Upper lobe of right lung (tissue), 1 donor: ENCODE data around the gene FAM110D. TPM values are rescaled to one million over a fixed set of nuclear protein-coding genes. Genes with fewer than 3 reads are reported as not detected.

Source experiments
- ATAC-seq: fragments of 200-7000 bp; cut with Tn5 transposase; one replicate; pipeline ENCODE4 v1.9.1; 2020; ENCODE audit warnings: mild to moderate bottlenecking, moderate library complexity
- DNase-seq: peaks from one replicate; pipeline ENCODE4 v3.0.0-alpha.2; 2020
- H3K27ac ChIP-seq: fragments of 200-600 bp; one replicate; pipeline ENCODE4 v1.8.0; 2022
- H3K27me3 ChIP-seq: fragments of 200-600 bp; one replicate; pipeline ENCODE4 v1.8.0; 2022; ENCODE audit warnings: mild to moderate bottlenecking
- H3K36me3 ChIP-seq: fragments of 200-600 bp; one replicate; pipeline ENCODE4 v1.8.0; 2022
- H3K4me1 ChIP-seq: fragments of 200-600 bp; one replicate; pipeline ENCODE4 v1.8.0; 2022
- H3K4me3 ChIP-seq: fragments of 200-600 bp; one replicate; pipeline ENCODE4 v1.8.0; 2022; ENCODE audit warnings: mild to moderate bottlenecking
- H3K9me3 ChIP-seq: fragments of 200-600 bp; one replicate; pipeline ENCODE4 v1.8.0; 2022
- intact Hi-C: fragments of 100-400 bp; cut with DNase I; formaldehyde crosslinking; loops from one replicate; pipeline ENCODE4 v1.11.0; 2022
- total RNA-seq: library from RNA; stranded (reverse); fragmentation: NEBNext Ultra II Directional; extraction: Animal tissue kit (Norgen Biotek cat#: 25700); gene quantifications from one replicate; pipeline ENCODE4 v1.2.1, GENCODE V29; 2021
- TF ChIP-seq, protein P1 (sequence below): fragments of 200-600 bp; IDR thresholded peaks from one replicate; pipeline ENCODE4 v1.8.0; 2022; ENCODE audit warnings: antibody characterized with exemption
- donor health status: DM: no; HTN: yes; CAD: no; lungs with severe emphysema.

The FAM110D gene
- total RNA-seq, 1 donor from 2014 or later: 6.9 TPM

GRCh38 chr1:26145960-26146294, 13.0 kb upstream of the FAM110D start:
- TF ChIP-seq, protein P1, sequence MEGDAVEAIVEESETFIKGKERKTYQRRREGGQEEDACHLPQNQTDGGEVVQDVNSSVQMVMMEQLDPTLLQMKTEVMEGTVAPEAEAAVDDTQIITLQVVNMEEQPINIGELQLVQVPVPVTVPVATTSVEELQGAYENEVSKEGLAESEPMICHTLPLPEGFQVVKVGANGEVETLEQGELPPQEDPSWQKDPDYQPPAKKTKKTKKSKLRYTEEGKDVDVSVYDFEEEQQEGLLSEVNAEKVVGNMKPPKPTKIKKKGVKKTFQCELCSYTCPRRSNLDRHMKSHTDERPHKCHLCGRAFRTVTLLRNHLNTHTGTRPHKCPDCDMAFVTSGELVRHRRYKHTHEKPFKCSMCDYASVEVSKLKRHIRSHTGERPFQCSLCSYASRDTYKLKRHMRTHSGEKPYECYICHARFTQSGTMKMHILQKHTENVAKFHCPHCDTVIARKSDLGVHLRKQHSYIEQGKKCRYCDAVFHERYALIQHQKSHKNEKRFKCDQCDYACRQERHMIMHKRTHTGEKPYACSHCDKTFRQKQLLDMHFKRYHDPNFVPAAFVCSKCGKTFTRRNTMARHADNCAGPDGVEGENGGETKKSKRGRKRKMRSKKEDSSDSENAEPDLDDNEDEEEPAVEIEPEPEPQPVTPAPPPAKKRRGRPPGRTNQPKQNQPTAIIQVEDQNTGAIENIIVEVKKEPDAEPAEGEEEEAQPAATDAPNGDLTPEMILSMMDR: no peak
- no peaks in the 10 kb centered on the region for H3K36me3 ChIP-seq
- H3K4me1 ChIP-seq: peaks cover 7% of the 10 kb centered on the region
- DNase-seq (no peak), ATAC-seq (no peak)
- intact Hi-C loops: loop anchor here (5.0 kb wide), 1 partner anchor 39 kb away; no protein-coding TSS in a partner anchor
- no peaks in the 10 kb centered on the region for H3K9me3 ChIP-seq
- H3K27ac ChIP-seq: no peak overlapping the region
- H3K27me3 ChIP-seq: no peaks in the 10 kb centered on the region
- H3K4me3 ChIP-seq: no peak overlapping the region

- no peaks in the 10 kb centered on the region for H3K36me3 ChIP-seq
- DNase-seq: no peak
- H3K4me3 ChIP-seq: no peak overlapping the region
- H3K4me1 ChIP-seq: peaks cover 7% of the 10 kb centered on the region
- no peaks in the 10 kb centered on the region for H3K27me3 ChIP-seq
- intact Hi-C loops: loop anchor here (5.0 kb wide), 1 partner anchor 42 kb away; no protein-coding TSS in a partner anchor
- no peak for ATAC-seq
- H3K9me3 ChIP-seq: no peaks in the 10 kb centered on the region
- no peak overlapping the region for H3K27ac ChIP-seq
- TF ChIP-seq, protein P1: no peak
Measured at GRCh38 chr1:26148887-26149286, 10.0 kb upstream of the FAM110D start.

DNA sequence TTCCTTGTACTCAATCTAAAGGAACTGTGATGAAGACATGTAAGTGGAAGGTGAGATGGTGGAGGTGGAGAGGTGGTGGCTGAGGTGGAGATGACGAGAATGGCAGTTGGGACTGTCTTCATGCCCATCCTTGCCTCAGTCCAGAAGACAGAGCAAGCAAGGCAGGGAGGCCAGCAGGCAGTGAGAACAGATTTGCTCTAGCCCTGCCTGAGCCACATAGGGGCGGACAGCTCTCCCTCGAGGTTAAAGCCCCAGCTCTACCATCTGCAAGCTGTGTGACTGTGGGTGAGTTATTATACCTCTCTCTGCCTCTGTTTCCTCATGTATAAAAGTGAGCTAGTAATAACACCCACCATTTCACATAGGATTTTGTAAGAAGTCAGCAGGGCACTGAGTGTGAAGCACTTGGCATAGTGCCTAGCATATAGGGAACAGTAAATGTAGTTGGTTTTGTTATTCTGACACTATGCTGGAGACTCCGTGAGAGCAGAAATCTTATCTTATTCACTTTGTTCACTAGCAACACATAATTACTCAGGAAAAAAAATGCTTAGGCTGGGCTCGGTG, 4.8 kb upstream of the FAM110D start:
- intact Hi-C loops: no loop called here
- H3K27me3 ChIP-seq: peaks cover 11% of the 10 kb centered on the region
- peak; percentile 20 for ATAC-seq

GRCh38 chr1:26154750-26155149, 4.1 kb upstream of the FAM110D start:
- peak; percentile 29 for ATAC-seq

More for the DNA sequence above, 4.8 kb upstream of the FAM110D start:
- Histone ChIP-seq H3K4me1 (no peaks in the 10 kb centered on the region), H3K27ac (no peak overlapping the region), H3K36me3 (no peaks in the 10 kb centered on the region), H3K4me3 (no peak overlapping the region), H3K9me3 (no peaks in the 10 kb centered on the region)
- TF ChIP-seq, protein P1: no peak
- DNase-seq: no peak

GRCh38 chr1:26155370-26156284, 3.3 kb upstream of the FAM110D start:
- H3K27me3 ChIP-seq: peaks cover 12% of the 10 kb centered on the region
- intact Hi-C loops: no loop called here

More at GRCh38 chr1:26154750-26155149, 4.1 kb upstream of the FAM110D start:
- peaks cover 11% of the 10 kb centered on the region for H3K27me3 ChIP-seq
- H3K36me3 ChIP-seq: no peaks in the 10 kb centered on the region
- H3K27ac ChIP-seq: no peak overlapping the region
- no peaks in the 10 kb centered on the region for H3K4me1 ChIP-seq
- TF ChIP-seq, protein P1: no peak
- no peak overlapping the region for H3K4me3 ChIP-seq
- H3K9me3 ChIP-seq: no peaks in the 10 kb centered on the region
- intact Hi-C loops: no loop called here
- DNase-seq: no peak

More at GRCh38 chr1:26155370-26156284, 3.3 kb upstream of the FAM110D start:
- Histone ChIP-seq H3K4me1 (no peaks in the 10 kb centered on the region), H3K4me3 (peak overlapping the region; percentile 12), H3K27ac (peak overlapping the region; percentile 36), H3K36me3 (no peaks in the 10 kb centered on the region), H3K9me3 (no peaks in the 10 kb centered on the region)
- TF ChIP-seq, protein P1: no peak
- no peak for DNase-seq
- ATAC-seq: no peak
